ENCODE data around the gene ASXL2.

Gene ASXL2

GRCh38 chr2:25794544-25795276, 83.6 kb downstream of the ASXL2 start:
- no peak for DNase-seq

DNA sequence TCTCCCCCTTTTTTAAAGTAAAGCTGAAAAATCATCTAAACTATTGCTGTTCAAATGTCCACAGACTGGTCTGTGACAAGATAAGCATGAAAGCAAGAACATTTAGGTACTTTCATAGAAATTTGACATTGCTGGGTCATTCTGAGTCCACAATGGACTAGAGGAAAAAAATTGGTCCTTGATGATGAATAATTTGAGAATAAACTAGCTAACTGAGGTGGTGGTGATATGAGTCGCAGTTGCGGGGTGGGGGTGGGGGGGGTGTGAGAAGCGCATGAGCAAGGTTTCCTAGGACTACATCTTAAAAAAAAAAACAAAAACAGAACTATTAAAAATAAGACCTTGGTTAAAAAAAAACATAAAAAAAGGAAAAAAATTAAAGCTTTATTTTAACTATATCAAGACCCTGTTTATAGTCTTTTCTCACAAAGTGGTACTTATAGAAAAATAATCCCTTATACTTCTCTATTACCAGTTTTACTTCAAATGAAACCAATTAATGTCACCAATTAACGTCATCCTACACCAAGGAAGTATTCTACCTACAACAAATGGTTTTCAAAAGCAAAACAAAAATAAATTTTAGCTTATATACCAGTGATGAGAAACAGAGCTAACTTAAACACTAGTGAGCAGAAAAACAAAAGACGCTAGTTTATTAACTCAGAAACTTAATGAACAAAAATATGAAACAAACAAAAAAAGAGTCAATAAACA, 88.1 kb downstream of the ASXL2 start:
- no peak for DNase-seq

DNA sequence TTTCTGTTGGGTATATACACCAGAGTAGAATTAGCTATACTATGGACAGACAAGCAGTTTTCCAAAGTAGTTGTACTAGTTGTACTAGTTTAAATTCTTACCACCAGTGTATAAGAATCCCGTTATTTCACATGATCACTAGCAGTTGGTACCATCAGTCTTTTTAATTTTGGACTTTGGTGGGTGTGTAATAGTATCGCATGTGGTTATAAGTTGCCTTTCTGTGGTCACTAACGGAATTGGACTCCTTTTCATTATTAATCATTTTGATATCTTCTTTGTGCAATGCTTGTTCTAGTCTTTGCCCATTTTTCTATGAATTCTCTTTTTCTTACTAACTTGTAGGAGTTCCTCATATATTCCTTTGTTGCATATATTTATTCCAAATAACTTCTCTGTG, 89.8 kb downstream of the ASXL2 start:
- no peak for DNase-seq

DNA sequence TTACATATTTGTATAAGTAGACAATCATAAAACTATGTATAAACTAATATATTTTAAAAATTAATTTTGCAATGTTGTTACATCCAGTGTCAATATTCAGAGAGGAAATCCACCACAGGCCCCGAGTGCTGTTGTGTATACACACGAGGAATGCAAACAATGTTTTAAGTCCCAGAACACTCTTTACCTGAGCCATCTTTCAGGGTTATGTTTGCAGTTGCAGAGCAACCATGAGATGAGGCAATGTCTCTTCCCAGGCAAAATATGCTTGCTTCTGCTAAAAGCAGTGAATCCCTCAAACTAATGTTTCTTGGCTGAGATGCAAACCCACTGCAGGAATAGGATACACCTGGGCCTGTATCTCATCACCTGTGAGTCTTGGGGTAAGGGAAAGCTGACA, 91.3 kb downstream of the ASXL2 start:
- no peak for DNase-seq

GRCh38 chr2:25784404-25784803, 93.9 kb downstream of the ASXL2 start:
- no peak for DNase-seq

- DNase-seq: no peak
Observed at GRCh38 chr2:25777077-25777476, 101.2 kb downstream of the ASXL2 start.

DNA sequence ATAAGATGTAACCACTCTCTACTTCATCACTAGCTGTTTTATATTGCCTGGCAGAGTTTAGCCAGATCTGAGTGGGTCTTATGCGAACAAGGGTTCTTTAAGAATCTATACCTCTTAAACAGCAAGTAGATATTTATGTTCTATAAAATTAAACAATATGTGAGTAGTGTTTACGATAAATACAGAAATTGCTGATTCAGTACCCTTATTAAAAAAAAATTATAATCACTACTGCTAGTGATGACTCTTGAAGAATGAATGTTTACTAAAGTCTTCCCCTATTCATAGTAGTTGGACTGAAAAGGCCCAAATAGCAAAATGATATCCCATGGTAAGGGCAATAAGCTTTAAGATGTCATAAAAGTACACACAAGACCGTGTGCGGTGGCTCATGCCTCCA, 106.2 kb downstream of the ASXL2 start:
- DNase-seq: no peak

GRCh38 chr2:25763575-25763974, 114.7 kb downstream of the ASXL2 start:
- DNase-seq: no peak

GRCh38 chr2:25760297-25760696, 118.0 kb downstream of the ASXL2 start:
- no peak for DNase-seq

- no peak for DNase-seq
Observed at GRCh38 chr2:25758348-25758747, 119.9 kb downstream of the ASXL2 start.

- DNase-seq: no peak
Observed at GRCh38 chr2:25757906-25758305, 120.4 kb downstream of the ASXL2 start.

DNA sequence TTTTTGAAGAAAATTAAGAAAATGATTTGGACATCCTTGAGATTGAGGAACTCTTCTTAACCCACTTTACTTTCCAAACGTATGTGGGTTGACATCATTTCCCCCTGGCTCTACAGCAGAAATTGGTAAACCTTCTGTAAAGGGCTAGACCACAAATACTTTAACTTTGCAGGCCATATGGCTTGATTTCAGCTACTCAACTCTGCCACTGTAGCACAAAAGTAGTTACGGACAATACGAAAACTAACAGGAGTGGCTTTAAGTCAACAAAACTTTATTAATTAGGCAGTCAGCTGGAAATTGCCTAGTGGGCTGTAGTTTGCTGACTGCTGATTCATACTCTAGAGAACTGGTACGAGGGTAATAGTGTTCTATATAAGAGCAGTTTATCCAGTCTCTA, 121.8 kb downstream of the ASXL2 start:
- no peak for DNase-seq

GRCh38 chr2:25749676-25750075, 128.6 kb downstream of the ASXL2 start:
- no peak for DNase-seq

- no peak for DNase-seq
Observed at GRCh38 chr2:25744055-25744454, 134.2 kb downstream of the ASXL2 start.

DNA sequence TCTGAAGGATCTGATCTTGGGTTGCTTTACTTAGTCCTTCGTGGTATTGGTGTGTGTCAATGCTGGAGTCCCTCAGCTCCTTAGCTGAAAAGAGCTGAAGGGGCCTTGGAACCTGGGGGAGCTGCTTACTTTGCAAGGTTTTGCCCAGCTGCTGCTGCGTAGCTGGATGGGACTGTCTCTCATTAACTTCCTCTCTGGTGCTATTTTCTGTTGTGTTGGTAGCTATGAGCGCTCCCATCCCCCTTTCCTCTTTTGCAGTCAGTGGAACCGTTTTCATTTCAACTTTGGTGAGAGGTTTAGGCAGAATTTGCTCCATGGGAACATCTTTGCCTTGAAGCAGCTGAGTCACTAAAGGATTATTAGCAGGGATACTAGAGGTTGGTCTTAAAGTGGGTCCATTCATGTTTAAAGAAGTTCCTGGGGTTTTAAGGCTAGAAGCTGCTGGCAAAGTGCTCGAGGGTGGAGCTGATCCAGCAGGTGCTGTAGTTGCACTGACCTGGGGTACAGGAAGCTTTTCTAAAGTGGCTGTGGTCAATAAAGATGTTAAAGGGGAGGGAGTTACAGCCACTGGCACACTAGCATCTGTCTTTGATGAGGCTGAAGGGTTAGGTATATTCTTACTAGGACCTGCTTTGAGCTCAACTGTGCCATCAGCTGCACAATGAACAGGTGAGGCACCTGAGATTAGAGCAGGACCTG, 135.0 kb downstream of the ASXL2 start:
- peak; percentile 57 for DNase-seq

DNA sequence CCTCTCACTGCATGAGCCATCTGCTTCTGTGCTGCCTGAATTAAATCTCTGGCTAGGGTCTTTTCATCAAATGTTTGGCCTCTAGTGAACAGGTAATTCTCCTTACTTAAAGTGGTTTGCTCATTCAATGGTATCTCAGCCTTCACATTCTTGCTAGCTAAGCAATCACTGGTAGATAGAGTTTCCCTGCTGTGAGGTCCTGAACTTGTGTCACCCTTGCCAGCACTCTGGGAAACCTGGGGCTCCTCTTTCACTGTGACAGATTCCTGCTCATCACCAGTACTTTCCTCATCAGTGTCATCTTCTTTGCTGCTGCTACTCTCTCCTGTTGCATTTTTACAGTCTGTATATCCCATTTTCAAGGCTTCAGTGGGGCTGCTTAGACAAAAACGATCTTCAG, 135.8 kb downstream of the ASXL2 start:
- DNase-seq: no peak

DNA sequence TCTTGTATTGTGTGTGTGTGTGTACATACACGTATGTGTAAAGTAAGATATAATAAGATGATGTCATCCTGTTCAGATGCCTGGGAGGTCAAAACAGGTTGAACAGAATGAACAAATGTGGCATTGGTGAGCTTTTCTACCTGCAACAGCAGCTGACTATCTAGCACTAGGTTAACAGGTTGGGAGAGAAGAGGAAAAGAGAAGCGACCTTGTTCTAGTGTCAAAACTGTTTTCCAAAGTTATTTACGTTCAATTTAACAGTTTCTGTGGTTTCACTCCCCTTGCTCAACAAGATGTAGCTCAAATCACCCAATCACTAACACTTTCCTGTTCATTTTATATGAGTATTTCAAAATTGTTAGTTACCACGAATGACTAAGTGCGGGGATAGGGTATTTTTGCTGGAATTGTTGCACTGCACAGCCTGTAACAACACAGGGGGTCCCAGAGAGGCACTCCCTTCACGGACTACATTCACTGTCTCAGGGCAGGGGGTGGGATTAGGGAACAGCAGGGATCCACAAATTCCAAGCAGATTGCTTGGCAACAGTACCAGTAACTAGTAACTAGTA, 137.4 kb downstream of the ASXL2 start:
- DNase-seq: no peak

DNA sequence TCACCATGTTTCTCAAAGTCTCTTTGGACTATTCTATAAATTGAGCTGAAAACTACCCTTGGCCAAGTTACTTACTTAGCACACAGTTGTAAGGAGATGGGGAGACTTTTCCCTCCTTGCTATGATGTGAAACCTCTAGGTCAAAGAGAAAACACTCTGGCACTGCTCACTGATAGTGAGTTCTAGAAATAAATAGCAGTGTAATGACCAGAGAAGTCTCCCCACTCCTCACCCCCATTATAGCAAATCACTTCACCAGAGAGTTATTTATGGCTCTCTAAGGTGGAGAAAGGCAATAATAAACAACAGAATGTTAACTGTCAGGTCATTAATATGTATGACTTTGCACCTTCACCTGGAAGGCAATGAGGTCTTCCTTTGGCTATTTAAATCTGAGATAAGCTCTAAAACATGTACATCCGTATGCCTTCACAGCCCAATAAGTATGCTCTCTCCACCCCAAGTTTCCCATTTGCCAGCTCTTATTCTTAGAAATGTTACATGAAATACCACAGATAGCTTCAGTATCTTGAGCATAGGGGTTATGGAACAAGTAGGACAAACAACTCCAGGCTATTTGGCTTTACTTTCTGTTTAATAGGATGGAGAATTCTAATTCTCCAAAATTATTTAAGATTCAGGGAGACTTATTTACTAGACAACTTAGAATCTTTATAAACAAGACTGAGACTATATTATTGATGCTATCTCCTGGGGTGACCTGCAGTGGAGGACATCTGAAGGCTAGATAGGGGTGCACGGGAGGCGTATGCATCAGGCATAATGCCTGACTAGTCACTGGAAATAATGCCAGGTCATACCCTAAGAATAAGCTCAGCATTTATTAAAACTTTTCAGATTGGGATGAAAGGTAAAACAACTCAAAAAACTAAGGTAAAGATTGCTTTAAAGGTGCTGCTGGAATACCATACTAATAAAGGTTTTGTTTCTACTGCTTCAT, 139.6 kb downstream of the ASXL2 start:
- DNase-seq: no peak

DNA sequence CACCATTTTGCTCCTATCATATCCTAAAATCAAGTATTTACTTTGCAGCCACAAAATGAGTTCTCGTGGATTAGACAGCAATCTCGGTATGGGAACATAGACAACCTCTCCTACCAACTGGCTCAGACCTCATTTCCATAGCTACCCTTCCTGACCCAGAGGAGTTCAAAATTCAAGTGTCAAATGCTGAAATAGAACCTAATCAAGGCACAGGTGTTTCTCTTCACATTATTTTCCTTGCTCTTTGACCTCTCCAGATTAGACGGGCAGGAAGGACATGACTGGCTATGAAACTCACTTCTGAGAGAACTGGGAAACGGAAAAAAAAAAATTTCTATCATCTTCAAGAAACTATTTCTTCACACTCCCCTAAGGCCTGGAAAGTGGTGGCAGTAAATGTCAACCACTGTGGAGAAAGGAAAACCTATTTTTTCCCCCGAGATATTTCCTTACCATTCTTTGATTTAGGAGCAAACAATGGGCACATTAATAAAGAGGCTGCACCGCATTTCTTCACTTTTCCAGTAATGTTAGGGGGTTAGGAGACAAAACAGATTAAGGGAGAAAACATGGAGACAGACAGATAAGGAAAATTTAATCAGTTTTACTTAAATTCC, 141.3 kb downstream of the ASXL2 start:
- no peak for DNase-seq

- no peak for DNase-seq
Observed at GRCh38 chr2:25735835-25736234, 142.5 kb downstream of the ASXL2 start.

GRCh38 chr2:25728559-25728958, 149.7 kb downstream of the ASXL2 start:
- no peak for DNase-seq

DNA sequence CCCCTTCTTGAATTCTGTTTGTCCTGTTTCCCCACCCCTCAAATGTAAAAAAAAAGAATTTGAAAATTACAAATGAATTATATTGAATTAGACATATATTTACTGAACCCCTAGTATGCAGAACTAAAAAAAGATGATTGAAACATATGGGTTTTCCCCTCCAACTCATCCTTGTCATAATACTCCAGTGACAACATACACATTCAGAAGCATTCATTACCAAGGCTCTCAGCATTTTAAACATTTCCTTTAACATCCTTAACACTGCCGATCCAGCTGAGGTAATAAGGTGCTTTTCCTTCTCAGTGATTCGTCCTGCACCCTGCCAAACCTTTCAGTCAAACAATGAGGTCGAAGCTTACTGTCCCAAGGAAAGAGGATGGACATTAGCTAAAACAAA, 151.8 kb downstream of the ASXL2 start:
- DNase-seq: no peak
